ENCODE data around the gene PCK1.

PCK1 gene

GRCh38 chr20:57536120-57536708 lies 24.7 kb upstream of the PCK1 start:
- no peak for DNase-seq (ENCODE audit: low read depth in 2 of 2)

GRCh38 chr20:57536771-57537724 lies 23.9 kb upstream of the PCK1 start:
- no peak for DNase-seq (ENCODE audit: low read depth in 2 of 2)

GRCh38 chr20:57537822-57538221 lies 23.1 kb upstream of the PCK1 start:
- no peak for DNase-seq (ENCODE audit: low read depth in 2 of 2)

GRCh38 chr20:57539889-57540288 lies 21.0 kb upstream of the PCK1 start:
- DNase-seq (ENCODE audit: low read depth in 2 of 2), result no peak

GRCh38 chr20:57540890-57541580 lies 19.9 kb upstream of the PCK1 start:
- no peak for DNase-seq (ENCODE audit: low read depth in 2 of 2)

GRCh38 chr20:57543754-57544153 lies 17.2 kb upstream of the PCK1 start:
- no peak for DNase-seq (ENCODE audit: low read depth in 2 of 2)

- DNase-seq (ENCODE audit: low read depth in 2 of 2), result no peak
These were observed 15.9 kb upstream of the PCK1 start for GRCh38 chr20:57544838-57545564.

GRCh38 chr20:57545927-57546662 lies 14.8 kb upstream of the PCK1 start:
- DNase-seq (ENCODE audit: low read depth in 2 of 2), result no peak

GRCh38 chr20:57546956-57547649 lies 13.8 kb upstream of the PCK1 start:
- no peak for DNase-seq (ENCODE audit: low read depth in 2 of 2)

- no peak for DNase-seq (ENCODE audit: low read depth in 2 of 2)
These were observed 12.5 kb upstream of the PCK1 start for GRCh38 chr20:57548177-57549058.

GRCh38 chr20:57552471-57552870 lies 8.4 kb upstream of the PCK1 start:
- no peak for DNase-seq (ENCODE audit: low read depth in 2 of 2)

GRCh38 chr20:57553376-57554018 lies 7.4 kb upstream of the PCK1 start:
- DNase-seq (ENCODE audit: low read depth in 2 of 2), result no peak

- DNase-seq (ENCODE audit: low read depth in 2 of 2), result no peak
These were observed 5.3 kb upstream of the PCK1 start for GRCh38 chr20:57555457-57556184.

- DNase-seq (ENCODE audit: low read depth in 2 of 2), result no peak
These were observed 4.0 kb upstream of the PCK1 start for GRCh38 chr20:57556980-57557274.

GRCh38 chr20:57557926-57558613 lies 2.8 kb upstream of the PCK1 start:
- no peak for DNase-seq (ENCODE audit: low read depth in 2 of 2)

- no peak for DNase-seq (ENCODE audit: low read depth in 2 of 2)
These were observed 2.2 kb upstream of the PCK1 start for GRCh38 chr20:57558614-57559288.

GRCh38 chr20:57559289-57559634 lies 1.6 kb upstream of the PCK1 start:
- DNase-seq (ENCODE audit: low read depth in 2 of 2), result no peak

Data from fibroblast of skin of left quadriceps (primary cell).